Neural cell (in vitro differentiated cells): Measurements from ENCODE around the gene DAND5. TPM values are rescaled to one million over a fixed set of nuclear protein-coding genes. Genes with fewer than 3 reads are reported as not detected.

Experiments used
- H2AFZ ChIP-seq: fragments of 200-600, 300-800 bp; sonication (generic), shearing (Covaris generic); 2 replicates; pipeline ENCODE4 v1.6.0; 2014; ENCODE audit warnings: low read depth, mild to moderate bottlenecking, antibody characterized with exemption, low read length, moderate library complexity
- H3F3A ChIP-seq: fragments of 200-600 bp; shearing (Covaris generic); 2 replicates; pipeline ENCODE4 v1.6.1; 2016; ENCODE audit warnings: mild to moderate bottlenecking, moderate library complexity, mixed read lengths, antibody characterized with exemption, low read length; ENCODE audit not compliant: insufficient read depth, poor library complexity, severe bottlenecking
- H3K27ac ChIP-seq: fragments of 200-600, 300-800 bp; sonication (generic), shearing (Covaris generic); 2 replicates; pipeline ENCODE4 v1.5.1; 2014; ENCODE audit warnings: mild to moderate bottlenecking, low read length, moderate library complexity
- H3K27me3 ChIP-seq: fragments of 300-800, 200-600 bp; sonication (generic), shearing (Covaris generic); 2 replicates; pipeline ENCODE4 v1.6.0; 2014; ENCODE audit warnings: mild to moderate bottlenecking, low read depth, low read length, moderate library complexity; ENCODE audit not compliant: insufficient read depth
- H3K36me3 ChIP-seq: fragments of 300-800, 200-600 bp; sonication (generic), shearing (Covaris generic); 2 replicates; pipeline ENCODE4 v1.5.1; 2014; ENCODE audit warnings: mild to moderate bottlenecking, antibody characterized with exemption, low read length, moderate library complexity; ENCODE audit not compliant: insufficient read depth
- H3K4me2 ChIP-seq: fragments of 300-800, 200-600 bp; sonication (generic), shearing (Covaris generic); 2 replicates; pipeline ENCODE4 v1.6.0; 2014; ENCODE audit warnings: mild to moderate bottlenecking, low read length
- H3K4me3 ChIP-seq: fragments of 300-800, 200-600 bp; sonication (generic), shearing (Covaris generic); 2 replicates; pipeline ENCODE4 v1.5.1; 2014; ENCODE audit warnings: mild to moderate bottlenecking, low read length, moderate library complexity
- H3K79me2 ChIP-seq: fragments of 200-600 bp; shearing (Covaris generic); replicated peaks from 2 replicates; pipeline ENCODE4 v1.6.0; 2014; ENCODE audit warnings: mild to moderate bottlenecking, low read length, moderate library complexity; ENCODE audit not compliant: insufficient read depth
- H3K9ac ChIP-seq: fragments of 300-800, 200-600 bp; sonication (generic), shearing (Covaris generic); 2 replicates; pipeline ENCODE4 v1.6.1; 2016; ENCODE audit warnings: mild to moderate bottlenecking, low read length, mixed read lengths
- H3K9me2 ChIP-seq: fragments of 200-600 bp; shearing (Covaris generic); 2 replicates; pipeline ENCODE4 v1.6.1; 2016; ENCODE audit warnings: mild to moderate bottlenecking, low read length, mixed read lengths; ENCODE audit not compliant: insufficient read depth
- H3K9me3 ChIP-seq: fragments of 200-600, 300-800 bp; sonication (generic), shearing (Covaris generic); 2 replicates; pipeline ENCODE4 v1.6.1; 2016; ENCODE audit warnings: mild to moderate bottlenecking, mixed run types, low read length, moderate library complexity, mixed read lengths
- H4K20me1 ChIP-seq: fragments of 200-600 bp; shearing (Covaris generic); 2 replicates; pipeline ENCODE4 v1.6.1; 2016; ENCODE audit warnings: mild to moderate bottlenecking, mixed run types; ENCODE audit not compliant: insufficient read depth
- EP300 ChIP-seq: fragments of 450-650 bp; conservative IDR thresholded peaks from 2 replicates; pipeline ENCODE4 v1.6.1; 2014; ENCODE audit warnings: antibody characterized with exemption, mild to moderate bottlenecking, moderate library complexity; ENCODE audit not compliant: poor library complexity, severe bottlenecking
- EZH2 ChIP-seq: fragments of 200-600, 300-800 bp; shearing (Covaris generic), sonication (generic); IDR thresholded peaks from 2 replicates; pipeline ENCODE4 v1.6.1; 2014; ENCODE audit warnings: antibody characterized with exemption, low read length, borderline replicate concordance, mild to moderate bottlenecking; ENCODE audit not compliant: insufficient read depth, poor library complexity, severe bottlenecking
- MXI1 ChIP-seq: fragments of 450-650 bp; conservative IDR thresholded peaks from 2 replicates; pipeline ENCODE4 v1.6.1; 2014; ENCODE audit warnings: antibody characterized with exemption, mild to moderate bottlenecking; ENCODE audit not compliant: poor library complexity, severe bottlenecking
- POLR2AphosphoS5 ChIP-seq: IDR thresholded peaks from 2 replicates; pipeline ENCODE4 v1.6.1; 2012
- RAD21 ChIP-seq: fragments of 450-650 bp; conservative IDR thresholded peaks from 2 replicates; pipeline ENCODE4 v1.6.1; 2014; ENCODE audit warnings: antibody characterized with exemption, mild to moderate bottlenecking, moderate library complexity
- polyA plus RNA-seq: library from polyadenylated mRNA; depleted of rRNA; stranded (reverse); fragments of >200 nt; gene quantifications from 2 replicates; pipeline ENCODE4 v1.2.3, GENCODE V29; 2014
- TF ChIP-seq, protein P1 (sequence below): fragments of 450-650 bp; IDR thresholded peaks from 2 replicates; pipeline ENCODE4 v1.5.1; 2014; ENCODE audit warnings: antibody characterized with exemption, mild to moderate bottlenecking, moderate library complexity; ENCODE audit not compliant: poor library complexity, severe bottlenecking
- TF ChIP-seq, protein P2 (sequence below): IDR thresholded peaks from 2 replicates; pipeline ENCODE4 v1.6.1; 2012; ENCODE audit warnings: borderline replicate concordance

Gene DAND5
- polyA plus RNA-seq, 1 donor from 2014 or later: not detected

DNA sequence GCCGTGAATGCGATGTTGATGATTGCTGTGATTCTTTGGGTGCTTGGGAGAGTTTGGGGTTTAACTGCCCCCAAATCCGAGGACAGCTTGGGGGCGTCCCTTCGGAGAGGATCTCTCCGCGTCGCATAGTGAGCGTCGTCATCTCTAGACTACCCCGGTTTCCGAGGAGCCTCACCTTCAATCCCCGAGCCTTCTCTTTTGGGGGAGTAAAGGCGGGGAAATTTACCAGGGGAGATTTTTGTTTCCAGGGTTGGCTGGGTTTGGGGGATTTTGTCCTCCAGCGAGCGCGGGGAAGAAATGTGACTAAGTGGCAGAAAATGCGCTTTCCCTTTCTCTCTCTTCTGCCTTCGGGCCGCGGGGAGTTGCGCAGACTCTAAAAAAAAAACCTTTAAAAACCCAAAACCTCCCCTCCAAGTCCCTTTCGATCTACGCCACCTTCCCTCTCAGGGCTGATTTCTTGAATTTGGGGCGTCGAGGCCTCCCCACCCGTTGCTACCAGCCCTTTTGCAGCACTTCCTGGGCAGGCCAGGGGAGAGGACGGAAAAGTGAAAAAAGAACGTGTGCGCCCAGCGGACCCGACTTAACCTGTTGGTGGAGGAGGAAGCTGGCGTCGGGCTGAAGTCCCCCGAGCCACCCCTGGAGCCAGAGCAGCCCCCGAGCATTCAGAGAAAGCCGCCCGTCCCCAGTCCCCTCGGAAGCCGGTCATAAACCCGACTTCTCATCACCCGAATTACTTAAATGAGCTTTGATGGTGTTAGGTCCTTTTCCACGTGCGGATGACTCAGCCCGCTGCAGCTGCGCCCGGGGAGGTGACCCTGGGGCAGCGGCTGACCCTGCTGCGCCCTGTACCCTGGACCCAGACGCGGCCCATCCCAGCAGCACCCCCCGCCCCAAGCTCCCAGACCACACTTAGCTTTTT lies 43.6 kb downstream of the DAND5 start:
- no peaks in the 10 kb centered on the region for H4K20me1 ChIP-seq
- H3K79me2 ChIP-seq: no peaks in the 10 kb centered on the region
- no peaks in the 10 kb centered on the region for H3K9me3 ChIP-seq
- H3F3A ChIP-seq: no peaks in the 10 kb centered on the region
- no peaks in the 10 kb centered on the region for H3K36me3 ChIP-seq
- H3K9ac ChIP-seq: no peak overlapping the region
- peaks cover 100% of the 10 kb centered on the region for H3K27me3 ChIP-seq
- H3K9me2 ChIP-seq: no peaks in the 10 kb centered on the region
- no peak overlapping the region for H3K4me2 ChIP-seq
- H3K4me3 ChIP-seq: no peak overlapping the region
- no peak for TF ChIP-seq RAD21
- TF ChIP-seq, protein P1, sequence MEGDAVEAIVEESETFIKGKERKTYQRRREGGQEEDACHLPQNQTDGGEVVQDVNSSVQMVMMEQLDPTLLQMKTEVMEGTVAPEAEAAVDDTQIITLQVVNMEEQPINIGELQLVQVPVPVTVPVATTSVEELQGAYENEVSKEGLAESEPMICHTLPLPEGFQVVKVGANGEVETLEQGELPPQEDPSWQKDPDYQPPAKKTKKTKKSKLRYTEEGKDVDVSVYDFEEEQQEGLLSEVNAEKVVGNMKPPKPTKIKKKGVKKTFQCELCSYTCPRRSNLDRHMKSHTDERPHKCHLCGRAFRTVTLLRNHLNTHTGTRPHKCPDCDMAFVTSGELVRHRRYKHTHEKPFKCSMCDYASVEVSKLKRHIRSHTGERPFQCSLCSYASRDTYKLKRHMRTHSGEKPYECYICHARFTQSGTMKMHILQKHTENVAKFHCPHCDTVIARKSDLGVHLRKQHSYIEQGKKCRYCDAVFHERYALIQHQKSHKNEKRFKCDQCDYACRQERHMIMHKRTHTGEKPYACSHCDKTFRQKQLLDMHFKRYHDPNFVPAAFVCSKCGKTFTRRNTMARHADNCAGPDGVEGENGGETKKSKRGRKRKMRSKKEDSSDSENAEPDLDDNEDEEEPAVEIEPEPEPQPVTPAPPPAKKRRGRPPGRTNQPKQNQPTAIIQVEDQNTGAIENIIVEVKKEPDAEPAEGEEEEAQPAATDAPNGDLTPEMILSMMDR: no peak
- peak; percentile 27 for TF ChIP-seq POLR2AphosphoS5
- peak; percentile 99 for TF ChIP-seq EZH2
- H2AFZ ChIP-seq: no peak overlapping the region
- no peak overlapping the region for H3K27ac ChIP-seq

DNA sequence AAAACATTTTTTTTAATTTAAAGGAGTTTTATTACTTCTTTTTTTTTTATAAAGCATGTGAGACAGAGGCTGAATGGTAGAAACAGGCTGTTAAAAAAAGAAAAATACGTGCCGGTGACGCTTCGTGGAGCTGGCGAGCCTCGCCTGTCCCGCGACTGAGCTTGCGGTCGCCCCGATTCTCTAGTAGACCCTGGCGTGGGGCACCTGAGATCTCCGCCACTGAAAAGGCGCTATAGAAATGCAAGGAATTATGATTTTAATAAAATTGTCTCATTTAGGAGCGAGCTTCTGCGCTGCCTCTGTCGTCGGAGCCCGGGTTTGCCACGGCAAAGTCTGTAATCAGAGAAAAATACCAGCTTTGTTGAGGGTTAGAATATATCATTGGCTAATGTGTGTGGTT lies 44.3 kb downstream of the DAND5 start:
- Histone ChIP-seq H3K9me3 (no peaks in the 10 kb centered on the region), H3K27me3 (peaks cover 100% of the 10 kb centered on the region), H3K9me2 (no peaks in the 10 kb centered on the region), H3K9ac (no peak overlapping the region), H3K4me2 (no peak overlapping the region), H3F3A (no peaks in the 10 kb centered on the region), H2AFZ (no peak overlapping the region), H4K20me1 (no peaks in the 10 kb centered on the region), H3K27ac (no peak overlapping the region), H3K79me2 (no peaks in the 10 kb centered on the region), H3K36me3 (no peaks in the 10 kb centered on the region), H3K4me3 (no peak overlapping the region)
- TF ChIP-seq, protein P1: no peak
- no peak for TF ChIP-seq EP300
- TF ChIP-seq, protein P2, sequence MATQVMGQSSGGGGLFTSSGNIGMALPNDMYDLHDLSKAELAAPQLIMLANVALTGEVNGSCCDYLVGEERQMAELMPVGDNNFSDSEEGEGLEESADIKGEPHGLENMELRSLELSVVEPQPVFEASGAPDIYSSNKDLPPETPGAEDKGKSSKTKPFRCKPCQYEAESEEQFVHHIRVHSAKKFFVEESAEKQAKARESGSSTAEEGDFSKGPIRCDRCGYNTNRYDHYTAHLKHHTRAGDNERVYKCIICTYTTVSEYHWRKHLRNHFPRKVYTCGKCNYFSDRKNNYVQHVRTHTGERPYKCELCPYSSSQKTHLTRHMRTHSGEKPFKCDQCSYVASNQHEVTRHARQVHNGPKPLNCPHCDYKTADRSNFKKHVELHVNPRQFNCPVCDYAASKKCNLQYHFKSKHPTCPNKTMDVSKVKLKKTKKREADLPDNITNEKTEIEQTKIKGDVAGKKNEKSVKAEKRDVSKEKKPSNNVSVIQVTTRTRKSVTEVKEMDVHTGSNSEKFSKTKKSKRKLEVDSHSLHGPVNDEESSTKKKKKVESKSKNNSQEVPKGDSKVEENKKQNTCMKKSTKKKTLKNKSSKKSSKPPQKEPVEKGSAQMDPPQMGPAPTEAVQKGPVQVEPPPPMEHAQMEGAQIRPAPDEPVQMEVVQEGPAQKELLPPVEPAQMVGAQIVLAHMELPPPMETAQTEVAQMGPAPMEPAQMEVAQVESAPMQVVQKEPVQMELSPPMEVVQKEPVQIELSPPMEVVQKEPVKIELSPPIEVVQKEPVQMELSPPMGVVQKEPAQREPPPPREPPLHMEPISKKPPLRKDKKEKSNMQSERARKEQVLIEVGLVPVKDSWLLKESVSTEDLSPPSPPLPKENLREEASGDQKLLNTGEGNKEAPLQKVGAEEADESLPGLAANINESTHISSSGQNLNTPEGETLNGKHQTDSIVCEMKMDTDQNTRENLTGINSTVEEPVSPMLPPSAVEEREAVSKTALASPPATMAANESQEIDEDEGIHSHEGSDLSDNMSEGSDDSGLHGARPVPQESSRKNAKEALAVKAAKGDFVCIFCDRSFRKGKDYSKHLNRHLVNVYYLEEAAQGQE: no peak
- TF ChIP-seq MXI1: no peak
- no peak for TF ChIP-seq POLR2AphosphoS5
